SHP77 (cell line): ENCODE data around the gene NOC2L.

Experiments
- DNase-seq, 2 experiments: peaks; one replicate each; lab custom pipeline; 2025; lab: John Stamatoyannopoulos, UW

NOC2L gene

DNA sequence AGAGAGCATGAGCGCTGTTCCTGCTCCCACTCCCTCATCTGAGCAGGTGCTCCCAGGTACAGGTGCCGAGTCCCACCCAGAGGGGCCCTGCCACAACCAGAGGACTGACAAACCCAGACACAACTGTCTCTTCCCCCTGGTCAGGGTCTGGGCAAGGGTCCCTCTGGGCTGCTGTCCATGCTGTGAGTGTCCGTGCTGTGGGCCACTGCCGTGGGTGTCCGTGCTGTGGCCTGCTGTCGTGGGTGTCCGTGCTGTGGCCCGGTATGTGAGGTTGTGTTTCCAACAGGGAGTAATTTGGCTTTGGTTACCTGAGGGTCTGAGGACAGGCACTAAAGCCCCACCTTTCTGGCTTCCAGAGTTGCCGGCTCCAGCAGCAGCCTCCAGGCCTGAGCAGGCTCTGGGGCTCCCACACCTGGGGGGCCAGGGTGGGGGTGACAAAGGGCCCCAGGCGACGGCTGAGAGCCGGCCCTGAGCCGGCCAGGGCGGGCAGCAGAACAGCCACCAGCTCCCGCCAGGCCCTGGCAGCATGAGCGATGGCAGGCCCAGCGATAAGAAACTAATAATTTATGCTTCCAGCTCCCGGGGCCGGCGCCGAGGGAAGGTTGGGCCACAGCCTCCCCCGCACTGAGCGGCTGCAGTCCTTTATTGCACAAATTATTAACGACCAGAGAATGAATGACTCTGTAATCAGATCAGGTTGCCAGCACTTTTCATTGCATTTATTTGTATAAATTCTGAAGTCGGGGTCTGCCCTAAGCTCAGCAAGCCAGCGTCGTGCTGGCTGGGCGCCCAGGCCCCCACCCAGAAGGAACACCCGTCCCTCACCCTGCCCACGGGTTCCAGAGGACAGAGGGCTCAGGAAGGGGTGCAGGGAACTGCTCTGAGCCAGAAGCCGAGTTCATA is 42.6 kb downstream of the NOC2L start:
- DNase-seq, result no peak

DNA sequence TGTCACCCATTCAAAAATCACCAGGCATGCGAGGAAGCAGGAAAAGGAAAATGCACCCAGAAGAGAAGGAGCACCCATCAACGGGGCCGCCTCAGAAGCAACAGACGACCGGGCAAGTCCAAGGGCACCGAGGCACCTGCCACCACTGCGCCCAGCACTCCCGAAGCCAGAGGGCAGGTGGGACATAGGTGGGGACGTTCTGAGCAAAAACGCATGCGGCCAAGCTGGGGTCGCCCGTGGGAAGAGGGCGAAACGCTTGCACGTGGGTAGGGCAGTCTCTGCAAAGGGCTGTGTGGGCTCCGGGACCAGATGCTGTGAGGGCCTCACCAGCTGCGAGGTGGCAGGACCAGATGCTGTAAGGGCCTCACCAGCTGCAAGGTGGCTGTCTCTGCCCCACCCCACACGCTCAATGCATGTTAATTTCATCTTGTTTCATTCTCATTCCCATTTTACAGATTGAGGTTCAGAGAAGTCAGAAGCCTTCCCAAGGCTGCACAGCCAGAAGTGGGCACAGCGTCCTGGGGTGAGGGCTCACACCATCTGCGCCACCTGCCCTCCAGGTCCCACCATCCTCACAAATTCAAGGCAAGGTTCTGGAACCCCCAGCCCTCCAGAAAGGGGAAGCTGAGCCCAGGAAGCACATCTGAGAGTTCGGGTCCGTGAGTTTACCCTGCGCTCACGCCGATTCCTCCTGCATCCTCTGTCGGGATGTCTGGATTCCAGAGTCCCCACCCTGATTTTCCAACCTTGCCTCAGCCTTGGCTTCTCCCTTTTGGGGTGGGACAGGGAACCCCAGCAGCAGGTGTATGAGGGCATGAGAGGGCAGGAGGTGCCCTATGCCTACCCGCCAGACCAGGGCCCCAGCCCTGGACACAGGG is 43.5 kb downstream of the NOC2L start:
- no peak for DNase-seq

DNA sequence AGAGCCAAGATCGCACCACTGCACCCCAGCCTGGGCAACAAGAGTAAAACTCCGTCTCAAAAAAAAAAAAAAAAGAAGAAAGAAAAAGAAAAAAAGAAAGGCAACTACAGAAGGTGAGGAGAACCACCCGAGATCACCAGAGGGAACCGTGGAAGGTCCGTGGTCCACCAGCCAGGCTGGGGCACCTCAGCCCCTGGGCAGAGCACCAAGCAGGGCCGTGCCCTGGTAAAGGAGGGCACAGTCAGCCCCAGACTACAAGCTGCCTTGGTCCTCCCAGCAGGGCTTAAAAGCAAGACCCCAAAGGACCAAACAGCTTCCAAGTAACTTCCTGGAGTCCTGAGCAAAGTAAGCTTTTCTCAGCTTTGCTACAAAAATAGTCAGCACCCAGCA is 44.2 kb downstream of the NOC2L start:
- no peak for DNase-seq

DNA sequence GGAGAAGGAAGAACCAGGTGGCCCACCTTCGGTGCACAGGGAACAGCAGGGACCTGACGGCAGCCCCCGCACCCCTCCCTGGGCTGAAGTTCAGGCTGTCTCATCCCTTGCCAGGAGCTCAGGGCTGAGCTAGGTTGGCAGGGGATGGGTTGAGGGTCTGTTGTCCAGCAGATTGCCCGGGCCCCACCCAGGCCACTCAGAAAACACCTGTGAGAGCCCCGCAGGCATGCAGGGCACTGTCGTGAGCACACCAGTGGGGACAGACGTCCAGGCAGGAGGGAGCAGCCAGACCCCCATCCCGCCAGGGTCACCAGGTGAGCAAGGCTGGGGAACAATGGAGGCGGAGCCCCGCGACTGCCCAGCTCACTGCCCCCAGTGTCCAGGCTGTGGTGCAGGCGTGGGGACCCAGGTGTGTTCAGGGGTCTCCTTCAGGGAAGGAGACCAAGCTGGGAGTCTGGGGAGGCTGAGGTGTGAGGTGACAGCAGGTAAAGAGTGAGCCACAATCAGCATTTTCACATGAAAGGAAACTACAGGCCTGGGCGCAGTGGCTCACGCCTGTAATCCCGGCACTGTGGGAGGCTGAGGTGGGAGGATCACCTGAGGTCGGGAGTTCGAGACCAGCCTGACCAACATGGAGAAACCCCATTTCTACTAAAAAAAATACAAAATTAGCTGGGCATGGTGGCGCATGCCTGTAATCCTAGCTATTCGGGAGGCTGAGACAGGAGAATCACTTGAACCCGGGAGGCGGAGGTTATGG is 44.7 kb downstream of the NOC2L start:
- no peak for DNase-seq

DNA sequence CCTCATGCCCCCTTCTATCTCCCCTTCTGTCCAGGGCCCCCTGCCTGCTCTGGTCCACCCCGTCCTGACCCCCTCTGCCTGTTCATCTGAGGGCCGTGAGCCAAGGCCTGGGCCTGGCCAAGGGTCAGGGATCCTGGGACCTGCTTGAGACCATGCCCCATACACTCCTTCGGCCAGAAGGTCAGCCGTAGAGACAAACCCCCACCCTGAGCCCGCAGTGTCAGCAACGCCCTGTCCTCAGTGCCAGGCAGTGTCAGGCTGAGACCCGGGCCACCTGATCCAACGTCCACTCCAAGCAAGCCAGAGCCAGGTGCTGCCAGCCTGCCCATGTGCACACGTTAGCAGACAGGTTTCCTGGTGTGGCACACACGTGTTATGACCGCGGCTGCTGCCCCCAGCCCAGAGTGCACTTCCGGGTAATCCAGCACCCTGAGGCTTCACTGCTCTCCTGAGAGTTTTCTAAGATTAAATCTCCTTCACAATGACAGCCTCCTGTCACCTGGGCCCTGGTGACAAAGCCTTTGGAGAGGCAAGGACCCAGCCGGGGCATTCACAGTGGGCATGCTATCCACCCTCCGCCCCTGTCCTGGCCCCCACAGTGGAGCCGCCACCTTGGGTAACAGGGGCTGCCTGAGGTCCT is 45.4 kb downstream of the NOC2L start:
- DNase-seq, result no peak

DNA sequence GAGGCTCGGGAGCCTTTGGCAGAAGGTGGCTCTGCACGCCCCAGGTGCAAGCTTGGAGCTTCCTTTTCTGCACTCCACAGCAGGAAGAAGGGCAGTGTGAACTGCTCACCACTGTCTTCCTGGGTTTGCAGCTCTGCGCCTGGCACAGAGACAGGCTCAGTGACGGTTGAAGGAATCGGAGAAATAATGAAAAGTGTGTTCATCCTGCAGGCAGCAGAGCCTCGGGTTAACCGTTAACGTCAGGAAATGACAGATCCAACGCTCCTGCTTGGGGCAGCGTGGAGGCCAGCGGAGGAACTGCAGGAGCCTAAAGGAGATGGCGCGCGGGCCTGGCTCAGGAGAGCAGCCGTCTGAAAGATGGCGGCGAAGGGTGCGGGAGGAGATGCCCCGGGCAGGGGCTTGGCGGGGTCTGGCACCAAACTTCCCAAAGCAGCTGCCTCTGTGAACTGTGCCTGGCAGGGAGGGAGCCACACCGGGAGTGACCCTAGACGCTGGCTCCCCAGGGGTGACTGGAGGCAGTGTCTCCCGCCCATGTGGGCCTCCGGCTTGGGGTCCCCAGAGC is 46.2 kb downstream of the NOC2L start:
- DNase-seq, result peak in 1 of 2 experiments; percentile 34

- DNase-seq, result no peak
These were observed 46.9 kb downstream of the NOC2L start for GRCh38 chr1:911875-912739.

GRCh38 chr1:910881-911721 is 48.0 kb downstream of the NOC2L start:
- peak; percentile 40 to 44 for DNase-seq

GRCh38 chr1:910311-910880 is 48.7 kb downstream of the NOC2L start:
- DNase-seq, result no peak

DNA sequence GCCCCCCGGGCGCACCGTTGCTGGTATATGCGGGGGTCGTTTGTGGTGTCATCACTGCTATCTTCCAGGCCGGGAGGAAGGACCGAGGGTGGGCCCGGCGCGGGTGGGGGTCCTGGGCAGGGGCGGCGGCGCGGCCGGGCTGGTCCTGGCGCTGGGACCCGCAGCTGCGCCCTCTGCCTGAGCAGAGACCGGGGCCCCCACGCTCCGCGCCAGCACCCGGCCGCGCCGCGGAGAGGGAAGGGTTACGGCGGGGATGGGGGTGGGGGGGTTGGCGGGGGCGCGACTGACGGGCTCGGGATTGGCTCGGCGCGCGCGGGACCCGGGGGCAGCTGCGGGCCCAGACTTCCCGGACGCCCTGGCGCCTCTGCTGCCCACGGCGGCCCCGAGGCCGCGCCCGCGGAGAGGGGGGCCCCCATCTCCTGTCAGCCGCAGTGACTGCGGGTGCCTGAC is 49.2 kb downstream of the NOC2L start:
- DNase-seq, result no peak

GRCh38 chr1:908661-909060 is 50.4 kb downstream of the NOC2L start:
- no peak for DNase-seq

DNA sequence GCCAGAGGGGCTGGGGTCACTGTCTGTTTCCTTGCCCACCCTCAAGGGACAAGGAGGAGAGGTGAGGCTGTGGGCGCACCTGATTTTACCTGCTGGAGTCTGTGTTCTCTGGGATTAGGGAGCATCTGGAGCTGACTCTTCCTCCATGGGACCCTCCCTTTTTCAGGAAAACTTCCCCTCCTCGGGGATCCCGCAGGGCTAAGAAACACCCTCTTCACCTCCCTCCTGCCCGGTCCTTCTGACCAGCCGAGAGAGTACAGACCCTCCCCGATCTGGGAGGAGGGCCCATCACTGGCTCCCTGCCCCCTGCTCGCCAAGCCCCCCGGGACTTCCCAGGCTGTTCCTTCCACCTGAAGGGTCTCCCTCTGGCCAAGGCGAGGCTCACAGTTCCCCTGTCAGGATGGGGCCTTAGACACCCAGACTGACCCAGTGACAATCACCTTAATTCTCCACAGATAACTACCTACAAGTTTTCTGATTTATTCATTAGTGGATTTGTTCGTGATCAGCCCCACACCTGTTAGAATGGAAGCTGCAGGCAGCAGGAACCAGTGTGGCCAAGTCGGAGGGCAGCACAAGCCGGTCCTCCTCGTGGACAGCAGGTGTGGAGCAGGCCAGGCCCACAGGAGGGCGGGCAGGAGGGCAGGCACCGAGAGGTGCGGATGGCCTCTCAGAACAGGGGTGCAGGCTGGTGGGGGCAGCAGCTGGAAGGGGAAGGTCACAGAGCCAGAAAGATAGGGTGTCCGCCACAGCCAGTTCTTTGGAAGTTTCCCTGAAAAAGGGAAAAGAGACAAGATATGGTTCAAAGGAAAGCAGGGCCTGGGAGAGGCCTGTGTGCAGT is 51.2 kb downstream of the NOC2L start:
- no peak for DNase-seq

GRCh38 chr1:906600-907420 is 52.2 kb downstream of the NOC2L start:
- DNase-seq, result no peak

DNA sequence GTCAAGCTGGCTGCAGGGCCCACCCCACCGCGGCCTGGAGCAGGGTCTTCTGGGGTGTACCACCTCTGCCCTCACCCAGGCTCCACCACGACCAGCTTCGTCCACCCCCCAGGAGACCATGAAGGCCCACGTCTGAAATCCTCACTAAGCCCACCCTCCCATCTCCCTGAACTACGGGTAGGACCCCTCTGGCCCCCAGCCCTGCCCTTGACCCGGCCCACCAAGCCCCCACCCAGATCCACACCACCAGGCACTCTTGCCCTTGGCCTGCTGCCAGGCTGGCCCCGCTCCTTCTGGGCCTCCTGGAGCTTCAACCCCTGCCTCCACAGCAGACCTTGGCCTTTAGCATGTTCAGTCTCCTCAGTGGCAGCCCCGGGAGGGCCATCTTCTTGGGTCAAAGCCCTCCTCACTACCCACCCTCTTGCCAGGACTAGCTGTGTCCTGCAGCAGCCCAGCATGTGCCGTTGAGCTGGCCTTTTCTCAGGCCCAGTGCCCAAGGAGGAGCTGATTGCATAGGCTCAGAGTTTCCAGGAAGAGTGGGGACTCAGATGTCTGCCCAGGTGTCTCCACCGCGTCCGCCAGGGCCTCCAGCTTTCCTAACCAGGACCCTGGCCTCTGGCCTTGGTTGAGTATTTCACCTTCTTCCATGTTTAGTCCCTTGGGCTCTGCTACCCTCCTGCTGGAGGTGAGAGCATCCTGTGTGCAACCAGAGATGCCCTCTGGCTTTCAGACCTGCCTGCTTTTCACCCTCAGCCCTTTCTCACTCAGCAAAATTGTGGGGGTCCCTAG is 53.1 kb downstream of the NOC2L start:
- DNase-seq, result no peak

DNA sequence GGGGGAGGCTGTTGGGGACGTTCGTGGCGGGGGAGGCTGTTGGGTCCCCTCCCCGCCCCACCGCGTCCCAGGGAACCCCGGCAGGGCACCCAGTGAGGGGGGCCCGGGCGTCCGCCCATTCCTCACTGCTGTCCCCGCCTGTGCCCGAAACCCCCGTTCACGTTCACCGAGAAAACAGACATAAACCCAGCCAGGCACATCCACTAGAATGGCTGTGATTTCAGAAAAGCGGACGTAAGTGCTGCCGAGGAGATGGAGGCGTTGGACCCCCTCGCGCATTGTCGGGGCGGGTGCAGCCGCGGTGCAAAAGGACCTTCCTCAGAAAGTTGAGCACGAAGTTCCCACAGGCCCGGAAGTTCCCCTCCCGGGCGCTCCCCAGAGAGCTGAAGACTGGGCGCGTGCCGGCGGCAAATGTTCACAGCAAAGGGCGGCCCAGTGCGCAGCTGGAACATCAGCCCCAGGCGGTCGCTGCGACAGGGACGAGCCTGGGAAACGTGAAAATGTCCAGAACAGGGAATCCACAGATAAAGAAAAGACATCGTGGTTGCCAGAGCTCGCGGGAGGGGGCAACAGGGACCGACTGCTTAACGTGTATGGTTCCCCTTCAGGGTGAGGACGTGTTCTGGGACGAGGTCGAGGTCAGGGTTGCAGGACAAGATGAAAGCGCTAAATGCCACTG is 53.8 kb downstream of the NOC2L start:
- no peak for DNase-seq
